ENCODE data around the gene HSPB9. TPM values are rescaled to one million over a fixed set of nuclear protein-coding genes. Genes with fewer than 3 reads are reported as not detected.

The HSPB9 gene
- total RNA-seq, 3 donors from 2014 or later = 0.10 TPM; not detected in 2

GRCh38 chr17:42165751-42166150, 43.1 kb downstream of the HSPB9 start:
- H3K4me1 Mint-ChIP-seq (ENCODE audit: low read depth) = no peaks in the 10 kb centered on the region

GRCh38 chr17:42166196-42166763, 43.7 kb downstream of the HSPB9 start:
- ATAC-seq = no peak
- H3K36me3 Mint-ChIP-seq (ENCODE audit: insufficient read depth) = no peaks in the 10 kb centered on the region
- no peaks in the 10 kb centered on the region for H3K4me1 Mint-ChIP-seq (ENCODE audit: low read depth)
- DNase-seq = no peak
- no peaks in the 10 kb centered on the region for H3K27me3 Mint-ChIP-seq (ENCODE audit: low read depth)
- no peak overlapping the region for H3K4me3 Mint-ChIP-seq
- no peaks in the 10 kb centered on the region for H3K9me3 Mint-ChIP-seq

More at GRCh38 chr17:42165751-42166150, 43.1 kb downstream of the HSPB9 start:
- Mint-ChIP-seq H3K9me3 (no peaks in the 10 kb centered on the region), H3K36me3 (ENCODE audit: insufficient read depth) (no peaks in the 10 kb centered on the region), H3K4me3 (no peak overlapping the region), H3K27me3 (ENCODE audit: low read depth) (no peaks in the 10 kb centered on the region)
- DNase-seq = no peak
- no peak for ATAC-seq

GRCh38 chr17:42167807-42168206, 45.2 kb downstream of the HSPB9 start:
- Mint-ChIP-seq H3K4me3 (no peak overlapping the region), H3K27me3 (ENCODE audit: low read depth) (no peaks in the 10 kb centered on the region), H3K4me1 (ENCODE audit: low read depth) (no peaks in the 10 kb centered on the region), H3K9me3 (no peaks in the 10 kb centered on the region), H3K36me3 (ENCODE audit: insufficient read depth) (no peaks in the 10 kb centered on the region)
- no peak for DNase-seq
- ATAC-seq = no peak

- ATAC-seq (no peak), DNase-seq (no peak)
- Mint-ChIP-seq H3K27me3 (ENCODE audit: low read depth) (no peaks in the 10 kb centered on the region), H3K9me3 (no peaks in the 10 kb centered on the region), H3K4me3 (no peak overlapping the region), H3K4me1 (ENCODE audit: low read depth) (no peaks in the 10 kb centered on the region), H3K36me3 (ENCODE audit: insufficient read depth) (no peaks in the 10 kb centered on the region)
Observed at GRCh38 chr17:42169351-42169750, 46.7 kb downstream of the HSPB9 start.

GRCh38 chr17:42171831-42172230, 49.2 kb downstream of the HSPB9 start:
- ATAC-seq (no peak), DNase-seq (no peak)
- Mint-ChIP-seq H3K9me3 (no peaks in the 10 kb centered on the region), H3K27me3 (ENCODE audit: low read depth) (no peaks in the 10 kb centered on the region), H3K36me3 (ENCODE audit: insufficient read depth) (peaks cover 6% of the 10 kb centered on the region), H3K4me1 (ENCODE audit: low read depth) (no peaks in the 10 kb centered on the region), H3K4me3 (no peak overlapping the region)

Other genes starting within 250 kb of the HSPB9 start
- 100 to 1,000 TPM; 197 to 210 (median 198) TPM for gene ACLY, start 203.9 kb upstream of the HSPB9 start, total RNA-seq
- gene ODAD4, start 192.2 kb upstream of the HSPB9 start, total RNA-seq = under 1 TPM; 0.26 to 0.91 (median 0.79) TPM
- 10 to 100 TPM; 70.0 to 80.0 (median 78.3) TPM for gene CNP, start 156.0 kb upstream of the HSPB9 start, total RNA-seq
- gene DNAJC7, start 105.4 kb upstream of the HSPB9 start, total RNA-seq = 100 to 1,000 TPM; 144 to 154 (median 147) TPM
- gene NKIRAS2, start 102.7 kb upstream of the HSPB9 start, total RNA-seq = 10 to 100 TPM; 33.4 to 35.8 (median 34.2) TPM
- under 1 TPM in 2 of 3 donors, not detected in 1; 0.08 to 0.13 TPM for gene C17orf113, start 72.2 kb upstream of the HSPB9 start, total RNA-seq
- gene ZNF385C, start 24.3 kb upstream of the HSPB9 start, total RNA-seq = under 1 TPM in 2 of 3 donors, not detected in 1; 0.29 to 0.43 TPM
- gene DHX58, start 10.1 kb upstream of the HSPB9 start, total RNA-seq = 1 to 10 TPM; 2.0 to 8.4 (median 6.9) TPM
- gene KAT2A, start 1.4 kb upstream of the HSPB9 start, total RNA-seq = 10 to 100 TPM; 70.1 to 92.5 (median 82.4) TPM
- gene RAB5C, start 32.2 kb downstream of the HSPB9 start, total RNA-seq = 10 to 100 TPM; 76.5 to 81.0 (median 79.1) TPM
- 1 to 10 TPM; 2.2 to 2.6 (median 2.6) TPM for gene KCNH4, start 58.3 kb downstream of the HSPB9 start, total RNA-seq
- gene HCRT, start 62.6 kb downstream of the HSPB9 start, total RNA-seq = not detected
- 10 to 100 TPM; 24.0 to 24.9 (median 24.7) TPM for gene GHDC, start 71.7 kb downstream of the HSPB9 start, total RNA-seq
- gene STAT5B, start 153.6 kb downstream of the HSPB9 start, total RNA-seq = 10 to 100 TPM; 62.9 to 86.7 (median 71.9) TPM
- 100 to 1,000 TPM; 193 to 264 (median 220) TPM for gene STAT5A, start 165.7 kb downstream of the HSPB9 start, total RNA-seq